Measurements from ENCODE around the gene COA8.

COA8 gene

GRCh38 chr14:103548463-103549351 lies 14.1 kb upstream of the COA8 start:
- H3K4me3 ChIP-seq (replicated peaks in 1 of 2; ENCODE audit: low read depth in 2 of 2, low read length in 2 of 2): no peak overlapping the region
- no peak for DNase-seq (ENCODE audit: low read depth in 2 of 2)
- TF ChIP-seq, protein P1, sequence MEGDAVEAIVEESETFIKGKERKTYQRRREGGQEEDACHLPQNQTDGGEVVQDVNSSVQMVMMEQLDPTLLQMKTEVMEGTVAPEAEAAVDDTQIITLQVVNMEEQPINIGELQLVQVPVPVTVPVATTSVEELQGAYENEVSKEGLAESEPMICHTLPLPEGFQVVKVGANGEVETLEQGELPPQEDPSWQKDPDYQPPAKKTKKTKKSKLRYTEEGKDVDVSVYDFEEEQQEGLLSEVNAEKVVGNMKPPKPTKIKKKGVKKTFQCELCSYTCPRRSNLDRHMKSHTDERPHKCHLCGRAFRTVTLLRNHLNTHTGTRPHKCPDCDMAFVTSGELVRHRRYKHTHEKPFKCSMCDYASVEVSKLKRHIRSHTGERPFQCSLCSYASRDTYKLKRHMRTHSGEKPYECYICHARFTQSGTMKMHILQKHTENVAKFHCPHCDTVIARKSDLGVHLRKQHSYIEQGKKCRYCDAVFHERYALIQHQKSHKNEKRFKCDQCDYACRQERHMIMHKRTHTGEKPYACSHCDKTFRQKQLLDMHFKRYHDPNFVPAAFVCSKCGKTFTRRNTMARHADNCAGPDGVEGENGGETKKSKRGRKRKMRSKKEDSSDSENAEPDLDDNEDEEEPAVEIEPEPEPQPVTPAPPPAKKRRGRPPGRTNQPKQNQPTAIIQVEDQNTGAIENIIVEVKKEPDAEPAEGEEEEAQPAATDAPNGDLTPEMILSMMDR (IDR thresholded peaks at IDR 0.05; ENCODE audit: low read depth, low read length): no peak

DNA sequence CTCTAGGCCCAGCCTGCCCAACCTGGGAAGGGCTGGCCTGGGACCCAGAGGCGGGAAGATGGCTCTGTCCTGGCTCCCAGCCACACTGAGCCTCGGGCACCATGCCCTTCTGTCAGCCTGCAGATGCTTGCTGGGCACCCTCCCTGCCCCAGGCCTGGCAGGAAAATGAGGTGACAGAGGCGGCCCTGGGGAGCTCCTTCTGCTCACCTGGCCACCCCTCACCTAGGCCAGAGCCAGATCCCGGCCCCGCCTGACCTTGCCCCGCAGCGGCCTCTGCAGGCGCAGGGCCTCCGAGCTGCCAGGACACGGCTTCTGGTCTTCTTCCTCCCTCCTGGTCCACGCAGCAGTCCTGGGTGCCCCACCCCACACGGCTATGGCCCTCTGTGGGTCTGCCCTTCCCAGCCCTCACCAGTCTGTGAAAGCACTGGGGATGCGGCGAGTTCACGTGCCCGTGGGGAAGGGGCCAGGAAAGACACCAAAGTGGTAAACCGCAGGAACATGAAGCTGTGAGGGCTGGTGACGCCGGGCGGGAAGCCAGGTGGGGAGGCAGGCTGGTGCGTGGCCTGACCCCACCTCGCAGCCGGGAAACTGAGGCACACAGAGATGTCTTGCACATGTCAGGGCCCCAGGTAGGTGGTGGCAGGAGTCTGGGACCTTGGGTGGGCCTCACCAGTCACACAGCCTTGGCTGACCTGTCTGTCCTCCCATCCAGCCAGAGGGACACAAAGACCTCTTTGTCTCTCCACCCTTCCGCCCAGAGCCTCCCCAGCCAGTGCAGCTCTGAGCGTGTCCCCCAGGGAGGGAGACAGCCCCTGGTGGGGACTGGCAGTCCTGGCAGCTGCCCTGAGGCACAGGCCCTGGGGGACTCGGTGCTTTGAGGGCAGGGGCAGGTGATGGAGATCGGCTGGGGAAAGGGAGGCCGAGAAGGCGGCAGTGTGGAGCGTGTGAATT lies 13.1 kb upstream of the COA8 start:
- DNase-seq (ENCODE audit: low read depth in 2 of 2): no peak
- no peak overlapping the region for H3K4me3 ChIP-seq (replicated peaks in 1 of 2; ENCODE audit: low read depth in 2 of 2, low read length in 2 of 2)

GRCh38 chr14:103550451-103551337 lies 12.1 kb upstream of the COA8 start:
- TF ChIP-seq, protein P1 (IDR thresholded peaks at IDR 0.05; ENCODE audit: low read depth, low read length): no peak
- DNase-seq (ENCODE audit: low read depth in 2 of 2): no peak
- H3K4me3 ChIP-seq (replicated peaks in 1 of 2; ENCODE audit: low read depth in 2 of 2, low read length in 2 of 2): no peak overlapping the region

More for the DNA sequence above, 13.1 kb upstream of the COA8 start:
- TF ChIP-seq, protein P1 (IDR thresholded peaks at IDR 0.05; ENCODE audit: low read depth, low read length): no peak

- TF ChIP-seq, protein P1 (IDR thresholded peaks at IDR 0.05; ENCODE audit: low read depth, low read length): no peak
- no peak for DNase-seq (ENCODE audit: low read depth in 2 of 2)
- H3K4me3 ChIP-seq (replicated peaks in 1 of 2; ENCODE audit: low read depth in 2 of 2, low read length in 2 of 2): no peak overlapping the region
Measured at GRCh38 chr14:103551338-103551762, 11.4 kb upstream of the COA8 start.

- H3K4me3 ChIP-seq (replicated peaks in 1 of 2; ENCODE audit: low read depth in 2 of 2, low read length in 2 of 2): no peak overlapping the region
- TF ChIP-seq, protein P1 (IDR thresholded peaks at IDR 0.05; ENCODE audit: low read depth, low read length): no peak
- DNase-seq (ENCODE audit: low read depth in 2 of 2): peak; percentile 45 to 56
Measured at GRCh38 chr14:103552011-103552845, 10.5 kb upstream of the COA8 start.
